Duodenal mucosa (tissue), 2 donors: ENCODE measurements around the gene AIMP1.

Source experiments
- H3K27ac ChIP-seq: one replicate; pipeline ENCODE4 v1.7.0; 2013; ENCODE audit warnings: low read depth, low read length
- H3K27me3 ChIP-seq, 2 donors: one replicate each; pipeline ENCODE4 v1.7.0; 2013; ENCODE audit warnings: low read length in 2 of 2, control low read depth in 1 of 2; ENCODE audit not compliant: insufficient read depth in 2 of 2, control insufficient read depth in 1 of 2
- H3K36me3 ChIP-seq, 2 donors: one replicate each; pipeline ENCODE4 v1.7.0; 2013; ENCODE audit warnings: low read length in 2 of 2, control low read depth in 1 of 2; ENCODE audit not compliant: insufficient read depth in 2 of 2, control insufficient read depth in 1 of 2
- H3K4me1 ChIP-seq, 2 donors: one replicate each; pipeline ENCODE4 v1.7.0; 2013; ENCODE audit warnings: low read length in 2 of 2, control low read depth in 1 of 2; ENCODE audit not compliant: insufficient read depth in 2 of 2, control insufficient read depth in 1 of 2
- H3K4me3 ChIP-seq, 2 donors: one replicate each; pipeline ENCODE4 v1.7.0; 2013; ENCODE audit warnings: low read length in 2 of 2, low read depth in 1 of 2
- H3K9ac ChIP-seq, 2 donors: one replicate each; pipeline ENCODE4 v1.7.0; 2013; ENCODE audit warnings: low read length in 2 of 2, low read depth in 1 of 2
- H3K9me3 ChIP-seq, 2 donors: one replicate each; pipeline ENCODE4 v1.7.0; 2013; ENCODE audit warnings: low read length in 2 of 2, control low read depth in 1 of 2; ENCODE audit not compliant: control insufficient read depth in 1 of 2

AIMP1 gene

GRCh38 chr4:106340774-106341173 is 24.4 kb downstream of the AIMP1 start:
- no peak overlapping the region for H3K27ac ChIP-seq
- H3K4me3 ChIP-seq, result no peak overlapping the region
- H3K27me3 ChIP-seq, result no peaks in the 10 kb centered on the region
- peaks cover 17 to 40% of the 10 kb centered on the region in 2 donors for H3K36me3 ChIP-seq
- peaks cover 0 to 6% of the 10 kb centered on the region in 2 donors for H3K4me1 ChIP-seq
- H3K9ac ChIP-seq, result no peak overlapping the region
- H3K9me3 ChIP-seq, result peaks cover 0 to 5% of the 10 kb centered on the region in 2 donors

GRCh38 chr4:106343865-106344646 is 27.7 kb downstream of the AIMP1 start:
- Histone ChIP-seq H3K27me3 (no peaks in the 10 kb centered on the region), H3K9ac (no peak overlapping the region), H3K9me3 (no peaks in the 10 kb centered on the region), H3K4me3 (no peak overlapping the region), H3K4me1 (peaks cover 0 to 6% of the 10 kb centered on the region in 2 donors), H3K27ac (no peak overlapping the region), H3K36me3 (peaks cover 4 to 19% of the 10 kb centered on the region in 2 donors)

- Histone ChIP-seq H3K27ac (no peak overlapping the region), H3K4me3 (no peak overlapping the region), H3K4me1 (peaks cover 0 to 6% of the 10 kb centered on the region in 2 donors), H3K36me3 (peaks cover 8 to 16% of the 10 kb centered on the region in 2 donors), H3K9me3 (no peaks in the 10 kb centered on the region), H3K9ac (no peak overlapping the region), H3K27me3 (no peaks in the 10 kb centered on the region)
Measured at GRCh38 chr4:106344647-106344970, 28.3 kb downstream of the AIMP1 start.

- Histone ChIP-seq H3K27me3 (no peaks in the 10 kb centered on the region), H3K9me3 (no peaks in the 10 kb centered on the region), H3K36me3 (peaks cover 9 to 19% of the 10 kb centered on the region in 2 donors), H3K27ac (no peak overlapping the region), H3K4me1 (peaks cover 0 to 6% of the 10 kb centered on the region in 2 donors), H3K4me3 (no peak overlapping the region), H3K9ac (no peak overlapping the region)
Measured at GRCh38 chr4:106347167-106347566, 30.8 kb downstream of the AIMP1 start.

- H3K27ac ChIP-seq, result no peak overlapping the region
- H3K4me1 ChIP-seq, result no peaks in the 10 kb centered on the region
- peaks cover 9 to 19% of the 10 kb centered on the region in 2 donors for H3K36me3 ChIP-seq
- no peaks in the 10 kb centered on the region for H3K27me3 ChIP-seq
- no peak overlapping the region for H3K4me3 ChIP-seq
- no peaks in the 10 kb centered on the region for H3K9me3 ChIP-seq
- no peak overlapping the region for H3K9ac ChIP-seq
Measured at GRCh38 chr4:106351016-106351415, 34.7 kb downstream of the AIMP1 start.

- Histone ChIP-seq H3K9me3 (no peaks in the 10 kb centered on the region), H3K27ac (no peak overlapping the region), H3K27me3 (no peaks in the 10 kb centered on the region), H3K9ac (no peak overlapping the region), H3K4me1 (no peaks in the 10 kb centered on the region), H3K36me3 (peaks cover 5 to 12% of the 10 kb centered on the region in 2 donors), H3K4me3 (no peak overlapping the region)
Measured at GRCh38 chr4:106353786-106354185, 37.4 kb downstream of the AIMP1 start.

- Histone ChIP-seq H3K9ac (no peak overlapping the region), H3K4me3 (no peak overlapping the region)
Measured at GRCh38 chr4:106355193-106355592, 38.8 kb downstream of the AIMP1 start.

GRCh38 chr4:106358899-106359298 is 42.5 kb downstream of the AIMP1 start:
- no peaks in the 10 kb centered on the region for H3K4me1 ChIP-seq
- no peaks in the 10 kb centered on the region for H3K9me3 ChIP-seq
- no peaks in the 10 kb centered on the region for H3K27me3 ChIP-seq
- no peak overlapping the region for H3K4me3 ChIP-seq
- H3K36me3 ChIP-seq, result no peaks in the 10 kb centered on the region
- H3K27ac ChIP-seq, result no peak overlapping the region
- H3K9ac ChIP-seq, result no peak overlapping the region

More at GRCh38 chr4:106355193-106355592, 38.8 kb downstream of the AIMP1 start:
- Histone ChIP-seq H3K4me1 (no peaks in the 10 kb centered on the region), H3K36me3 (peaks cover 0 to 11% of the 10 kb centered on the region in 2 donors), H3K27me3 (no peaks in the 10 kb centered on the region), H3K27ac (no peak overlapping the region), H3K9me3 (no peaks in the 10 kb centered on the region)

GRCh38 chr4:106362086-106362825 is 45.9 kb downstream of the AIMP1 start:
- Histone ChIP-seq H3K4me3 (no peak overlapping the region), H3K4me1 (peaks cover 0 to 5% of the 10 kb centered on the region in 2 donors), H3K27ac (no peak overlapping the region), H3K9ac (no peak overlapping the region), H3K9me3 (no peaks in the 10 kb centered on the region), H3K36me3 (no peaks in the 10 kb centered on the region), H3K27me3 (no peaks in the 10 kb centered on the region)

- H3K36me3 ChIP-seq, result no peaks in the 10 kb centered on the region
- H3K27me3 ChIP-seq, result no peaks in the 10 kb centered on the region
- H3K4me3 ChIP-seq, result no peak overlapping the region
- peaks cover 0 to 5% of the 10 kb centered on the region in 2 donors for H3K4me1 ChIP-seq
- no peaks in the 10 kb centered on the region for H3K9me3 ChIP-seq
- no peak overlapping the region for H3K9ac ChIP-seq
- no peak overlapping the region for H3K27ac ChIP-seq
Measured at GRCh38 chr4:106364282-106364681, 47.9 kb downstream of the AIMP1 start.
